Adipocyte (in vitro differentiated cells): Measurements from ENCODE around the gene RPEL1.

Experiments used
- DNase-seq: peaks from one replicate; pipeline ENCODE4 v3.0.0-alpha.2; 2015; ENCODE audit warnings: low read depth
- H3K27me3 ChIP-seq: replicated peaks from 2 replicates; pipeline ENCODE4 v1.7.0; 2013; ENCODE audit warnings: mild to moderate bottlenecking, low read length, moderate library complexity; ENCODE audit not compliant: control insufficient read depth, insufficient read depth
- H3K36me3 ChIP-seq: 2 replicates; pipeline ENCODE4 v1.7.0; 2013; ENCODE audit warnings: low read length, mild to moderate bottlenecking, moderate library complexity; ENCODE audit not compliant: control insufficient read depth, insufficient read depth, severe bottlenecking
- H3K4me1 ChIP-seq: 2 replicates; pipeline ENCODE4 v1.7.0; 2013; ENCODE audit warnings: mild to moderate bottlenecking, low read length, moderate library complexity; ENCODE audit not compliant: control insufficient read depth, insufficient read depth
- H3K4me3 ChIP-seq: 2 replicates; pipeline ENCODE4 v1.7.0; 2013; ENCODE audit warnings: mild to moderate bottlenecking, low read length, moderate library complexity
- H3K9ac ChIP-seq: 2 replicates; pipeline ENCODE4 v1.7.0; 2013; ENCODE audit warnings: mild to moderate bottlenecking, low read length, moderate library complexity
- H3K9me3 ChIP-seq: 2 replicates; pipeline ENCODE4 v1.7.0; 2013; ENCODE audit warnings: mild to moderate bottlenecking, low read length, moderate library complexity; ENCODE audit not compliant: control insufficient read depth

RPEL1 gene

GRCh38 chr10:103262229-103262628, 16.5 kb downstream of the RPEL1 start:
- no peaks in the 10 kb centered on the region for H3K36me3 ChIP-seq
- no peak overlapping the region for H3K4me3 ChIP-seq
- no peak overlapping the region for H3K9ac ChIP-seq
- peaks cover 7% of the 10 kb centered on the region for H3K9me3 ChIP-seq
- no peak for DNase-seq
- H3K27me3 ChIP-seq = peaks cover 23% of the 10 kb centered on the region
- H3K4me1 ChIP-seq = no peaks in the 10 kb centered on the region

GRCh38 chr10:103265717-103266329, 20.1 kb downstream of the RPEL1 start:
- H3K4me1 ChIP-seq = no peaks in the 10 kb centered on the region
- DNase-seq = peak; percentile 86

GRCh38 chr10:103273041-103273441, 27.4 kb downstream of the RPEL1 start:
- H3K9me3 ChIP-seq = no peaks in the 10 kb centered on the region
- peaks cover 14% of the 10 kb centered on the region for H3K4me1 ChIP-seq
- no peaks in the 10 kb centered on the region for H3K36me3 ChIP-seq
- H3K4me3 ChIP-seq = no peak overlapping the region
- peaks cover 31% of the 10 kb centered on the region for H3K27me3 ChIP-seq
- no peak overlapping the region for H3K9ac ChIP-seq
- peak; percentile 97 for DNase-seq

More at GRCh38 chr10:103265717-103266329, 20.1 kb downstream of the RPEL1 start:
- Histone ChIP-seq H3K4me3 (no peak overlapping the region), H3K36me3 (no peaks in the 10 kb centered on the region), H3K9ac (no peak overlapping the region), H3K9me3 (no peaks in the 10 kb centered on the region), H3K27me3 (peaks cover 30% of the 10 kb centered on the region)

- H3K9me3 ChIP-seq = peaks cover 7% of the 10 kb centered on the region
- peaks cover 56% of the 10 kb centered on the region for H3K27me3 ChIP-seq
- H3K36me3 ChIP-seq = no peaks in the 10 kb centered on the region
- H3K4me3 ChIP-seq = no peak overlapping the region
- DNase-seq = no peak
- H3K9ac ChIP-seq = no peak overlapping the region
- H3K4me1 ChIP-seq = peaks cover 14% of the 10 kb centered on the region
Observed at GRCh38 chr10:103276251-103276895, 30.7 kb downstream of the RPEL1 start.

- H3K9ac ChIP-seq = no peak within 1 kb of the TSS
- peak within 1 kb of the TSS; percentile 71 for H3K4me3 ChIP-seq
- H3K27me3 ChIP-seq = peaks cover 64% of the 10 kb centered on the region
- DNase-seq = peak; percentile 78
- H3K4me1 ChIP-seq = peaks cover 14% of the 10 kb centered on the region
- no peaks in the 10 kb centered on the region for H3K36me3 ChIP-seq
- peaks cover 7% of the 10 kb centered on the region for H3K9me3 ChIP-seq
Observed at GRCh38 chr10:103276896-103277712, 31.4 kb downstream of the RPEL1 start, which contains the start of gene INA. Gene INA, plus strand, starts transcription at chr10:103277138. Its CDS starts 74 bp downstream, at chr10:103277212.

GRCh38 chr10:103277713-103278536, 32.2 kb downstream of the RPEL1 start:
- DNase-seq = no peak
- peaks cover 67% of the 10 kb centered on the region for H3K27me3 ChIP-seq
- peak overlapping the region; percentile 71 for H3K4me3 ChIP-seq
- no peak overlapping the region for H3K9ac ChIP-seq
- no peaks in the 10 kb centered on the region for H3K36me3 ChIP-seq
- H3K9me3 ChIP-seq = peaks cover 7% of the 10 kb centered on the region
- H3K4me1 ChIP-seq = peaks cover 14% of the 10 kb centered on the region

- Histone ChIP-seq H3K9ac (no peak overlapping the region), H3K27me3 (peaks cover 67% of the 10 kb centered on the region), H3K4me1 (peaks cover 12% of the 10 kb centered on the region), H3K4me3 (no peak overlapping the region), H3K9me3 (peaks cover 7% of the 10 kb centered on the region), H3K36me3 (no peaks in the 10 kb centered on the region)
- DNase-seq = no peak
Observed at GRCh38 chr10:103278537-103278823, 32.8 kb downstream of the RPEL1 start.

GRCh38 chr10:103278862-103279298, 33.2 kb downstream of the RPEL1 start:
- Histone ChIP-seq H3K27me3 (peaks cover 67% of the 10 kb centered on the region), H3K4me1 (peaks cover 8% of the 10 kb centered on the region), H3K4me3 (no peak overlapping the region), H3K9me3 (peaks cover 7% of the 10 kb centered on the region), H3K9ac (no peak overlapping the region), H3K36me3 (no peaks in the 10 kb centered on the region)
- peak; percentile 79 for DNase-seq

GRCh38 chr10:103280031-103280430, 34.3 kb downstream of the RPEL1 start:
- Histone ChIP-seq H3K9ac (no peak overlapping the region), H3K4me3 (no peak overlapping the region), H3K4me1 (peaks cover 7% of the 10 kb centered on the region), H3K36me3 (no peaks in the 10 kb centered on the region), H3K27me3 (peaks cover 67% of the 10 kb centered on the region), H3K9me3 (peaks cover 7% of the 10 kb centered on the region)
- DNase-seq = no peak

- H3K4me1 ChIP-seq = peaks cover 7% of the 10 kb centered on the region
- H3K36me3 ChIP-seq = no peaks in the 10 kb centered on the region
- no peak for DNase-seq
- peaks cover 7% of the 10 kb centered on the region for H3K9me3 ChIP-seq
- no peak overlapping the region for H3K9ac ChIP-seq
- peaks cover 64% of the 10 kb centered on the region for H3K27me3 ChIP-seq
- no peak overlapping the region for H3K4me3 ChIP-seq
Observed at GRCh38 chr10:103280506-103280905, 34.8 kb downstream of the RPEL1 start.
